Astrocyte (in vitro differentiated cells and primary cell): Measurements from ENCODE around the gene ELMO3. TPM values are rescaled to one million over a fixed set of nuclear protein-coding genes. Genes with fewer than 3 reads are reported as not detected.

ENCODE experiments used
- DNase-seq: peaks from one replicate; pipeline ENCODE4 v3.0.0-alpha.2; 2010; ENCODE audit warnings: low read depth
- FAIRE-seq: peaks from 2 replicates; lab custom pipeline; 2011; peaks lifted over from hg19 to GRCh38; lab: Jason Lieb, UNC
- H2AFZ ChIP-seq: 2 replicates; pipeline ENCODE4 v1.6.0; 2012; ENCODE audit warnings: low read depth, low read length, inconsistent platforms
- H3K27ac ChIP-seq: 2 replicates; pipeline ENCODE4 v1.5.1; 2011; ENCODE audit warnings: low read depth, low read length, inconsistent platforms
- H3K27me3 ChIP-seq: 2 replicates; pipeline ENCODE4 v1.6.0; 2011; ENCODE audit warnings: low read length, inconsistent platforms; ENCODE audit not compliant: insufficient read depth
- H3K36me3 ChIP-seq: 2 replicates; pipeline ENCODE4 v1.5.1; 2011; ENCODE audit warnings: low read length, inconsistent platforms; ENCODE audit not compliant: insufficient read depth
- H3K4me1 ChIP-seq: 2 replicates; pipeline ENCODE4 v1.5.1; 2011; ENCODE audit warnings: low read length, inconsistent platforms; ENCODE audit not compliant: insufficient read depth
- H3K4me2 ChIP-seq: 2 replicates; pipeline ENCODE4 v1.6.0; 2012; ENCODE audit warnings: low read length, inconsistent platforms
- H3K4me3 ChIP-seq: 2 replicates; pipeline ENCODE4 v1.5.1; 2011; ENCODE audit warnings: low read depth, mild to moderate bottlenecking, low read length, inconsistent platforms; ENCODE audit not compliant: insufficient read depth
- H3K79me2 ChIP-seq: 2 replicates; pipeline ENCODE4 v1.6.0; 2012; ENCODE audit warnings: mild to moderate bottlenecking, low read length, inconsistent platforms; ENCODE audit not compliant: insufficient read depth
- H3K9ac ChIP-seq: 2 replicates; pipeline ENCODE4 v1.6.0; 2012; ENCODE audit warnings: mild to moderate bottlenecking, low read length, inconsistent platforms
- H3K9me3 ChIP-seq: 2 replicates; pipeline ENCODE4 v1.5.1; 2012; ENCODE audit warnings: low read depth, mild to moderate bottlenecking, low read length, inconsistent platforms; ENCODE audit not compliant: insufficient read depth
- H4K20me1 ChIP-seq: 2 replicates; pipeline ENCODE4 v1.6.0; 2012; ENCODE audit warnings: low read length, inconsistent platforms; ENCODE audit not compliant: insufficient read depth
- H3K27ac Mint-ChIP-seq: one replicate; pipeline ENCODE4 v1.8.0; 2021; ENCODE audit warnings: mild to moderate bottlenecking, mixed read lengths; ENCODE audit not compliant: unreplicated experiment
- H3K27me3 Mint-ChIP-seq: one replicate; pipeline ENCODE4 v1.8.0; 2021; ENCODE audit warnings: low read depth, mixed read lengths; ENCODE audit not compliant: unreplicated experiment
- H3K36me3 Mint-ChIP-seq: one replicate; pipeline ENCODE4 v1.8.0; 2021; ENCODE audit warnings: low read depth, mixed read lengths; ENCODE audit not compliant: unreplicated experiment
- H3K4me1 Mint-ChIP-seq: one replicate; pipeline ENCODE4 v1.8.0; 2021; ENCODE audit warnings: low read depth, mixed read lengths; ENCODE audit not compliant: unreplicated experiment
- H3K4me3 Mint-ChIP-seq: one replicate; pipeline ENCODE4 v1.8.0; 2021; ENCODE audit warnings: mild to moderate bottlenecking, moderate library complexity, mixed read lengths; ENCODE audit not compliant: unreplicated experiment
- H3K9me3 Mint-ChIP-seq: one replicate; pipeline ENCODE4 v1.8.0; 2021; ENCODE audit warnings: mild to moderate bottlenecking, mixed read lengths; ENCODE audit not compliant: unreplicated experiment
- EZH2 ChIP-seq: IDR thresholded peaks from 2 replicates; pipeline ENCODE4 v1.6.1; 2012; ENCODE audit warnings: mild to moderate bottlenecking, low read length, inconsistent platforms; ENCODE audit not compliant: insufficient read depth
- total RNA-seq: library from RNA; stranded (reverse); gene quantifications from 2 replicates; pipeline ENCODE4 v1.2.1, GENCODE V29; 2021
- TF ChIP-seq, protein P1 (sequence below): IDR thresholded peaks from 2 replicates; pipeline ENCODE4 v1.5.1; 2011; ENCODE audit warnings: low read depth, mild to moderate bottlenecking, inconsistent platforms, low read length, moderate library complexity; ENCODE audit not compliant: insufficient read depth

Gene ELMO3
- total RNA-seq, 1 donor from 2014 or later: 1.4 TPM

DNA sequence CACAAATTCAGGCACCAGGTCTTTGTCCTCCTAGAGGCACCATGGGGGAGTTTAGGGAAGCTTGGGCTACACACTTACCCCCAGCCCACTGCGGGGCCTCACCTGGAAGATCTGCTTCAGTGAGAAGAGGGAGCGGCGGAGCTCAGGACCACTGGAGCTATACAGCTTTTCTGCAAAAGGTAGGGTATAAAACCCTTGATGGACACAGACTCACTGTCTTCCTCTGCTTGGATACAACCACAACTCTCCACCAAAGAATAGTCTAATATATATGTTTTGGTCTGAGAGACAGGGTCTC lies 39.3 kb downstream of the ELMO3 start:
- H3K4me3 Mint-ChIP-seq: no peak overlapping the region
- Histone ChIP-seq H3K4me3 (no peak overlapping the region), H3K4me1 (peaks cover 23% of the 10 kb centered on the region), H3K27ac (no peak overlapping the region), H3K9ac (no peak overlapping the region), H3K9me3 (no peaks in the 10 kb centered on the region), H3K36me3 (peaks cover 27% of the 10 kb centered on the region), H2AFZ (no peak overlapping the region), H3K4me2 (no peak overlapping the region), H3K79me2 (peaks cover 38% of the 10 kb centered on the region), H3K27me3 (no peaks in the 10 kb centered on the region), H4K20me1 (no peaks in the 10 kb centered on the region)
- H3K36me3 Mint-ChIP-seq: peaks cover 32% of the 10 kb centered on the region
- DNase-seq (no peak), FAIRE-seq (no peak)
- H3K27ac Mint-ChIP-seq: no peak overlapping the region
- H3K27me3 Mint-ChIP-seq: no peaks in the 10 kb centered on the region
- peaks cover 27% of the 10 kb centered on the region for H3K4me1 Mint-ChIP-seq
- no peak for TF ChIP-seq EZH2
- TF ChIP-seq, protein P1, sequence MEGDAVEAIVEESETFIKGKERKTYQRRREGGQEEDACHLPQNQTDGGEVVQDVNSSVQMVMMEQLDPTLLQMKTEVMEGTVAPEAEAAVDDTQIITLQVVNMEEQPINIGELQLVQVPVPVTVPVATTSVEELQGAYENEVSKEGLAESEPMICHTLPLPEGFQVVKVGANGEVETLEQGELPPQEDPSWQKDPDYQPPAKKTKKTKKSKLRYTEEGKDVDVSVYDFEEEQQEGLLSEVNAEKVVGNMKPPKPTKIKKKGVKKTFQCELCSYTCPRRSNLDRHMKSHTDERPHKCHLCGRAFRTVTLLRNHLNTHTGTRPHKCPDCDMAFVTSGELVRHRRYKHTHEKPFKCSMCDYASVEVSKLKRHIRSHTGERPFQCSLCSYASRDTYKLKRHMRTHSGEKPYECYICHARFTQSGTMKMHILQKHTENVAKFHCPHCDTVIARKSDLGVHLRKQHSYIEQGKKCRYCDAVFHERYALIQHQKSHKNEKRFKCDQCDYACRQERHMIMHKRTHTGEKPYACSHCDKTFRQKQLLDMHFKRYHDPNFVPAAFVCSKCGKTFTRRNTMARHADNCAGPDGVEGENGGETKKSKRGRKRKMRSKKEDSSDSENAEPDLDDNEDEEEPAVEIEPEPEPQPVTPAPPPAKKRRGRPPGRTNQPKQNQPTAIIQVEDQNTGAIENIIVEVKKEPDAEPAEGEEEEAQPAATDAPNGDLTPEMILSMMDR: no peak
- H3K9me3 Mint-ChIP-seq: no peaks in the 10 kb centered on the region

DNA sequence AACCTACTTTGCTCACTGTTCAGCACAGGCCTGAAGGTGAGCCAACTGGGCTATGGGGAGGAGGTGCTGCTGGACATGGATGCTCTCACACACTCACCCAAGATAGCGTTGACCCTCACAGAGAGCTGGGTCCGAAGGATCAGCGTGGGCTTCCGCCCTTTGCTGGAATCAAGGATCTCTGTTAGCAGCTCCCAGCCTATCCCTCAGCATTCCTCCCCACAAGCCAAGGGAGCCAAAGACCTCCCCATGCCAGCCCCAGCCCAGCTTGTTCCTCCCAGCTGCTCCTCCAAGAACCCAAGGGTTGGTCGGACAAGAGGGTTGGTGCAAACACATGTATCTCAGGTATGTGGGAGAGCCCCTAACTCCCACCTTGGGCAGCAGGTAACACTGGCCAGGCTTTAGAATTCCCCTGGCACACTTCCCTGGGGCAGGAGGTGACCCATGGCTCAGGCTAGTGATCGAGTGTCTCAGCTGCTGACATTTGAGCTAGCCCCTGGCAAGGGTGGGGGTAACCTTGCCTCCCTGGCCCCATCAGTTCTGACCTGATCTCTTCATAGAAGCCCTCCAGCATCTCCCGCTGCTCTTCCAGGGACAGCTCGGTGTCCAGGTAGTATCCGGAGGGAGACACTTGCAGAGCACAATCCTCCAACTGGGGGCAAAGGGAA lies 40.0 kb downstream of the ELMO3 start:
- H3K79me2 ChIP-seq: peaks cover 46% of the 10 kb centered on the region
- peak overlapping the region; percentile 9 for H3K27ac Mint-ChIP-seq
- no peak overlapping the region for H3K9ac ChIP-seq
- H3K9me3 Mint-ChIP-seq: no peaks in the 10 kb centered on the region
- H2AFZ ChIP-seq: no peak overlapping the region
- H3K4me3 Mint-ChIP-seq: no peak overlapping the region
- peaks cover 27% of the 10 kb centered on the region for H3K36me3 ChIP-seq
- H3K27me3 ChIP-seq: no peaks in the 10 kb centered on the region
- no peaks in the 10 kb centered on the region for H3K27me3 Mint-ChIP-seq
- DNase-seq (no peak), FAIRE-seq (no peak)
- H3K9me3 ChIP-seq: no peaks in the 10 kb centered on the region
- no peak overlapping the region for H3K4me2 ChIP-seq
- H3K36me3 Mint-ChIP-seq: peaks cover 32% of the 10 kb centered on the region
- peaks cover 29% of the 10 kb centered on the region for H3K4me1 ChIP-seq
- H3K4me3 ChIP-seq: no peak overlapping the region
- no peaks in the 10 kb centered on the region for H4K20me1 ChIP-seq
- peaks cover 28% of the 10 kb centered on the region for H3K4me1 Mint-ChIP-seq
- no peak overlapping the region for H3K27ac ChIP-seq
- TF ChIP-seq, protein P1: no peak
- no peak for TF ChIP-seq EZH2

DNA sequence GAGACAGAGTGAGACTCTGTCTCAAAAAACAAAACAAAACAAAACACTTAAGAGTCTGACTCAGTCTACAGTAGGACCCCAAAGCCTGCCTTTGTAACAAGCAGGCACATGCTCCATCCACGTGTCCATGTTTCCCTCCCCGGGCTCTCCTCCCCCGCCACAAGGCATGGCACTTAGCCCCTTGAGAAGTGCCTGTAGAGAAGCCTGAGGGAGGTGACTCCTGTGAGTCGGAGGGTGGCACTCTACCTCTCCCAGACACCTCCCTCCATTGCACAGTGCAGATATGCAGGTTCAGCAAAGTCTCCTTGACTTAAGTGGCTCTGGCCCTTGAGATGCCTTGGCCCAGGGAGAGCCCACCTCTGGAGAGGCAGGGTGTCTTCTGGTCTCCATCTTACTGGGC lies 41.6 kb downstream of the ELMO3 start:
- Histone ChIP-seq H4K20me1 (no peaks in the 10 kb centered on the region), H2AFZ (no peak overlapping the region), H3K79me2 (peaks cover 56% of the 10 kb centered on the region), H3K4me2 (peak overlapping the region; percentile 44), H3K4me1 (peaks cover 45% of the 10 kb centered on the region), H3K27me3 (no peaks in the 10 kb centered on the region), H3K36me3 (peaks cover 27% of the 10 kb centered on the region), H3K9ac (peak overlapping the region; percentile 78), H3K9me3 (no peaks in the 10 kb centered on the region), H3K4me3 (no peak overlapping the region), H3K27ac (peak overlapping the region; percentile 91)
- no peak for FAIRE-seq
- Mint-ChIP-seq H3K27ac (peak overlapping the region; percentile 87), H3K9me3 (no peaks in the 10 kb centered on the region), H3K4me1 (peaks cover 44% of the 10 kb centered on the region), H3K36me3 (peaks cover 27% of the 10 kb centered on the region), H3K27me3 (no peaks in the 10 kb centered on the region), H3K4me3 (peak overlapping the region; percentile 34)
- TF ChIP-seq EZH2: no peak
- TF ChIP-seq, protein P1: no peak
- DNase-seq: peak; percentile 29
